ENCODE data around the gene TANC1.
"Not testable (repeated sequence)": the region's sequence is repeated elsewhere in the genome, so short reads cannot be mapped to it uniquely, and the experiment has no call there.

The TANC1 gene

GRCh38 chr2:159089543-159089942 is 121.1 kb downstream of the TANC1 start:
- no peak for DNase-seq (ENCODE audit: low read depth)

- DNase-seq (ENCODE audit: low read depth) = no peak
Measured at GRCh38 chr2:159090514-159091201, 122.2 kb downstream of the TANC1 start.

GRCh38 chr2:159091381-159091780 is 122.9 kb downstream of the TANC1 start:
- no peak for DNase-seq (ENCODE audit: low read depth)

GRCh38 chr2:159091976-159092375 is 123.5 kb downstream of the TANC1 start:
- no peak for DNase-seq (ENCODE audit: low read depth)

- DNase-seq (ENCODE audit: low read depth) = no peak
Measured at GRCh38 chr2:159093497-159093896, 125.1 kb downstream of the TANC1 start.

- DNase-seq (ENCODE audit: low read depth) = no peak
Measured at GRCh38 chr2:159094173-159094737, 125.8 kb downstream of the TANC1 start.

- no peak for DNase-seq (ENCODE audit: low read depth)
Measured at GRCh38 chr2:159095813-159096212, 127.4 kb downstream of the TANC1 start.

- not testable (repeated sequence) for DNase-seq (ENCODE audit: low read depth)
Measured at GRCh38 chr2:159096302-159096855, 127.9 kb downstream of the TANC1 start.

GRCh38 chr2:159096901-159097300 is 128.5 kb downstream of the TANC1 start:
- DNase-seq (ENCODE audit: low read depth) = no peak

GRCh38 chr2:159098361-159098760 is 129.9 kb downstream of the TANC1 start:
- no peak for DNase-seq (ENCODE audit: low read depth)

GRCh38 chr2:159098921-159099411 is 130.5 kb downstream of the TANC1 start:
- DNase-seq (ENCODE audit: low read depth) = no peak

GRCh38 chr2:159101755-159102489 is 133.5 kb downstream of the TANC1 start:
- DNase-seq (ENCODE audit: low read depth) = no peak

GRCh38 chr2:159103411-159103810 is 135.0 kb downstream of the TANC1 start:
- DNase-seq (ENCODE audit: low read depth) = no peak

GRCh38 chr2:159106109-159106508 is 137.7 kb downstream of the TANC1 start:
- DNase-seq (ENCODE audit: low read depth) = no peak

GRCh38 chr2:159108181-159108893 is 139.9 kb downstream of the TANC1 start:
- no peak for DNase-seq (ENCODE audit: low read depth)

GRCh38 chr2:159109517-159109916 is 141.1 kb downstream of the TANC1 start:
- no peak for DNase-seq (ENCODE audit: low read depth)

GRCh38 chr2:159110784-159111183 is 142.3 kb downstream of the TANC1 start:
- DNase-seq (ENCODE audit: low read depth) = no peak

- DNase-seq (ENCODE audit: low read depth) = no peak
Measured at GRCh38 chr2:159111346-159111927, 143.0 kb downstream of the TANC1 start.

GRCh38 chr2:159114835-159115234 is 146.4 kb downstream of the TANC1 start:
- no peak for DNase-seq (ENCODE audit: low read depth)

GRCh38 chr2:159116922-159117321 is 148.5 kb downstream of the TANC1 start:
- no peak for DNase-seq (ENCODE audit: low read depth)

GRCh38 chr2:159117658-159118057 is 149.2 kb downstream of the TANC1 start:
- DNase-seq (ENCODE audit: low read depth) = no peak

Data from T follicular helper cell (primary cell).